Measurements from ENCODE around the gene WNT7B. TPM values are rescaled to one million over a fixed set of nuclear protein-coding genes. Genes with fewer than 3 reads are reported as not detected.

WNT7B gene
- total RNA-seq, 1 donor from 2014 or later = 3.7 TPM

DNA sequence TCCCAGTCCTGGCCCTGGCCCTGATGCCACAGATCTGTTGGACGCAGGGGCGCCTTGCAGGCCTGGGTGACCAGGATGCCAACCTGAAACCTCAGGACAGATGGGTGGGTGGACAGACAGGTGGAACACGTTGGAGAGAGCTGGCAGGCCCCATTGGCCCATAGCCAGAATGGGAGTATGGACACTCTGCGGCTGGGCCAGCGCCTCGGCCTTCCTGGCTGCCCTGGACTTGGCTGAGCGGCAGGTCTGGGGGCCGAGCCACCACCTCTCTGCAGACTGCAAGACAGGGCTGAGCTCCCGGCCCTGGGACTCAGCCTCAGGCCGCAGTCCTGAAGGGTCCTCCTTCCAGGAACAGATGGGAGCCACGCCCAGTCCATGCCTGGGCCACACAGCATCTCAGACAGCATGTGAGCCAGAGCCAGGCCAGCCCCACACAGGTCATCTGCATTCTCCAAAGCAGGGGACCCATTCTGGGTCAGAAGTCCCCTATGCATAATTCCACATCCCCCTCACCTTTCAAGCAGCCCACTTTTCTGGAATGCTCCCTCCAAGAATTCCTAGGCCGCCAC lies 14.1 kb downstream of the WNT7B start:
- Mint-ChIP-seq H3K9me3 (ENCODE audit: low read depth) (no peaks in the 10 kb centered on the region), H3K27me3 (peaks cover 4% of the 10 kb centered on the region), H3K27ac (no peak overlapping the region), H3K4me1 (ENCODE audit: low read depth) (peaks cover 12% of the 10 kb centered on the region), H3K4me3 (ENCODE audit: low read depth) (no peak overlapping the region), H3K36me3 (ENCODE audit: insufficient read depth) (no peaks in the 10 kb centered on the region)
- no peak for TF ChIP-seq CTCF (IDR thresholded peaks at IDR 0.05; ENCODE audit: unreplicated experiment)
- no peak for DNase-seq (ENCODE audit: low spot score, unreplicated experiment)

- TF ChIP-seq CTCF (IDR thresholded peaks at IDR 0.05; ENCODE audit: unreplicated experiment) = no peak
- Mint-ChIP-seq H3K36me3 (ENCODE audit: insufficient read depth) (no peaks in the 10 kb centered on the region), H3K27me3 (peaks cover 4% of the 10 kb centered on the region), H3K4me3 (ENCODE audit: low read depth) (no peak overlapping the region), H3K27ac (no peak overlapping the region), H3K9me3 (ENCODE audit: low read depth) (no peaks in the 10 kb centered on the region), H3K4me1 (ENCODE audit: low read depth) (peaks cover 12% of the 10 kb centered on the region)
- DNase-seq (ENCODE audit: low spot score, unreplicated experiment) = no peak
These were observed 14.6 kb downstream of the WNT7B start for GRCh38 chr22:45962434-45962718.

DNA sequence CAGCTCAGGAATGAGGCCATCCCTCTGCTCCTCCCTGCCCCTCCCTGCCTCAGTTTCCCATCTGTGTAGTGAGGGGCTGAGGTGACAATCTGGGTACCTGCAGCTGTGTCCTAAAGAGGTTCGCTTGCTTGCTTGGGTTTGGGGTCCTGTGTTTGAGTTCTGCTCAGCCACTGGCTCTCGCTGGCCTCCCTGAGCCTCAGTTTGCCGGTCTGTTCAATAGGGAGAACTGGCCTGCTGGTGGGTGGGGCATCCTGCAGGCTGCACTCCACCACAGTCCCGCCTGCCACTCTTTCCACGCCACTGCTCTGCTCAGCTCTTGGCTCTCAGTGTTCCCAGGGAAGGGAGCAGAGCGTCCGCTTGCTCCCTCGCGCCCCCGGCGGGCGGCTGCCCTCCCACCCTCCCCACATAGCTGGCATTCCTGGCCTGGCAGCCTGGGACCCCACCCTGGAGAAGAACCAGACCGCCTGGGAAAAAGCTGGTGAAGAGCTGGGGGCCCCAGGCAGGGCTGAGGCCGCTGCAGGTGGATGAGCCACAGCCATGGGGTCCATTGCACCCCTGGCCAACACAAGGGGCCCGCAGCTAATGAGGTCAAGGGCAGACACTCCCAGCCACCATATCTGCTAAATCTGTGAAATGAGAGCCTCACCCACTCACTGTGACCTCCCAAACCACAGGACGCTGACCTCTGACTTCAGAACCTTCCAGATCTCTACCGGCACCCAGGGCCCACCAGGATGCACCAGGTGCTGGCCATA lies 15.1 kb downstream of the WNT7B start:
- peaks cover 4% of the 10 kb centered on the region for H3K27me3 Mint-ChIP-seq
- H3K4me3 Mint-ChIP-seq (ENCODE audit: low read depth) = no peak overlapping the region
- DNase-seq (ENCODE audit: low spot score, unreplicated experiment) = no peak
- H3K36me3 Mint-ChIP-seq (ENCODE audit: insufficient read depth) = no peaks in the 10 kb centered on the region
- no peak for TF ChIP-seq CTCF (IDR thresholded peaks at IDR 0.05; ENCODE audit: unreplicated experiment)
- no peaks in the 10 kb centered on the region for H3K9me3 Mint-ChIP-seq (ENCODE audit: low read depth)
- H3K4me1 Mint-ChIP-seq (ENCODE audit: low read depth) = peaks cover 10% of the 10 kb centered on the region
- no peak overlapping the region for H3K27ac Mint-ChIP-seq

- Mint-ChIP-seq H3K4me1 (ENCODE audit: low read depth) (peaks cover 9% of the 10 kb centered on the region), H3K4me3 (ENCODE audit: low read depth) (no peak overlapping the region), H3K9me3 (ENCODE audit: low read depth) (no peaks in the 10 kb centered on the region), H3K27me3 (peaks cover 4% of the 10 kb centered on the region), H3K36me3 (ENCODE audit: insufficient read depth) (no peaks in the 10 kb centered on the region), H3K27ac (no peak overlapping the region)
- TF ChIP-seq CTCF (IDR thresholded peaks at IDR 0.05; ENCODE audit: unreplicated experiment) = no peak
- no peak for DNase-seq (ENCODE audit: low spot score, unreplicated experiment)
These were observed 16.2 kb downstream of the WNT7B start for GRCh38 chr22:45960477-45961386.

DNA sequence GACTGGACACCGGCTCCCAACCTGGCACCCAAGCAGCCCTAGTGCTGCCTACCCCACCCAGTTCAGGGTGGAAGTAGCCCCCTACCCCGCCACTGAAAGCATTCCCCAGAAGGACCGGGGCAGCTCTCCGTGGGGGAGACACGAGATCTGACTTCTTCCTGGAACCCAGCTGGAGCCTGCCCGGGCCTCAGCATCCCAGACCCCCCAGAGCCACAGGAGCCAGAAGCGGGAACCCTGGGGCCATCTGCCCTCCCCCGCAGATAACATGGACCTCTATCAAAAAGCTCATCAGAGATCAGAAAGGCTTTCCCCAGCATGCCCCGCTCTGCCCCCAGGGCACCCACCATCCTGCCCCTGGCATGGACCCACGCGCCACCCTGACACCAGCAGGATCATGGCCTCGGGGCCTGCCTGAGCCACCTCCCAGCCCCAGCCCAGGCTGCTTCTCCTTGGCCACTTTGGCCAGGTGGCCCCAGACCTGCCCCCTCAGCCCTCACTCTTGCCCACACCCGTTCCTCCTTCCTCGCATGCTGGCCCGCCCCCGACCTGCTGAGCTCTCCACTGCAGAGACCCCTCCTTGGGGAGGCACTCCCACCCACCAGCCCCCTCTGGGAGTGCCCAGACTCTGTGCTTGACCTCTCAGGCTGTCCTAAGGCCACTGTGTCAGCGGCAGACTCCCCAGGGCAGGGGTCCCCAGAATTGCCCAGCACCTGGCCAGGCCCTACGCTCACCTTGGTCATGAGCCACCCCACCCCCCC lies 17.1 kb downstream of the WNT7B start:
- H3K36me3 Mint-ChIP-seq (ENCODE audit: insufficient read depth) = no peaks in the 10 kb centered on the region
- no peak for TF ChIP-seq CTCF (IDR thresholded peaks at IDR 0.05; ENCODE audit: unreplicated experiment)
- DNase-seq (ENCODE audit: low spot score, unreplicated experiment) = no peak
- no peak overlapping the region for H3K27ac Mint-ChIP-seq
- H3K9me3 Mint-ChIP-seq (ENCODE audit: low read depth) = no peaks in the 10 kb centered on the region
- H3K27me3 Mint-ChIP-seq = no peaks in the 10 kb centered on the region
- no peak overlapping the region for H3K4me3 Mint-ChIP-seq (ENCODE audit: low read depth)
- peaks cover 5% of the 10 kb centered on the region for H3K4me1 Mint-ChIP-seq (ENCODE audit: low read depth)

Data from progenitor cell of endocrine pancreas (in vitro differentiated cells).